ENCODE data around the gene HOXA11. TPM values are rescaled to one million over a fixed set of nuclear protein-coding genes. Genes with fewer than 3 reads are reported as not detected.

The HOXA11 gene
- total RNA-seq, 1 donor from 2014 or later = not detected

- TF ChIP-seq CTCF (IDR thresholded peaks at IDR 0.05; ENCODE audit: unreplicated experiment) = no peak
- Mint-ChIP-seq H3K9me3 (ENCODE audit: unreplicated experiment) (no peaks in the 10 kb centered on the region), H3K27ac (ENCODE audit: unreplicated experiment) (no peak overlapping the region), H3K27me3 (ENCODE audit: unreplicated experiment) (peaks cover 38% of the 10 kb centered on the region), H3K36me3 (ENCODE audit: low read depth, unreplicated experiment) (no peaks in the 10 kb centered on the region), H3K4me3 (ENCODE audit: unreplicated experiment) (no peak overlapping the region), H3K4me1 (ENCODE audit: unreplicated experiment) (peaks cover 37% of the 10 kb centered on the region)
- no peak for DNase-seq (ENCODE audit: low spot score)
Measured at GRCh38 chr7:27172823-27173510, 12.1 kb downstream of the HOXA11 start.

- no peak for DNase-seq (ENCODE audit: low spot score)
- Mint-ChIP-seq H3K27ac (ENCODE audit: unreplicated experiment) (no peak overlapping the region), H3K4me3 (ENCODE audit: unreplicated experiment) (peak overlapping the region; percentile 18), H3K4me1 (ENCODE audit: unreplicated experiment) (peaks cover 42% of the 10 kb centered on the region), H3K27me3 (ENCODE audit: unreplicated experiment) (peaks cover 37% of the 10 kb centered on the region), H3K36me3 (ENCODE audit: low read depth, unreplicated experiment) (no peaks in the 10 kb centered on the region), H3K9me3 (ENCODE audit: unreplicated experiment) (no peaks in the 10 kb centered on the region)
- TF ChIP-seq CTCF (IDR thresholded peaks at IDR 0.05; ENCODE audit: unreplicated experiment) = no peak
Measured at GRCh38 chr7:27172315-27172774, 12.7 kb downstream of the HOXA11 start.

DNA sequence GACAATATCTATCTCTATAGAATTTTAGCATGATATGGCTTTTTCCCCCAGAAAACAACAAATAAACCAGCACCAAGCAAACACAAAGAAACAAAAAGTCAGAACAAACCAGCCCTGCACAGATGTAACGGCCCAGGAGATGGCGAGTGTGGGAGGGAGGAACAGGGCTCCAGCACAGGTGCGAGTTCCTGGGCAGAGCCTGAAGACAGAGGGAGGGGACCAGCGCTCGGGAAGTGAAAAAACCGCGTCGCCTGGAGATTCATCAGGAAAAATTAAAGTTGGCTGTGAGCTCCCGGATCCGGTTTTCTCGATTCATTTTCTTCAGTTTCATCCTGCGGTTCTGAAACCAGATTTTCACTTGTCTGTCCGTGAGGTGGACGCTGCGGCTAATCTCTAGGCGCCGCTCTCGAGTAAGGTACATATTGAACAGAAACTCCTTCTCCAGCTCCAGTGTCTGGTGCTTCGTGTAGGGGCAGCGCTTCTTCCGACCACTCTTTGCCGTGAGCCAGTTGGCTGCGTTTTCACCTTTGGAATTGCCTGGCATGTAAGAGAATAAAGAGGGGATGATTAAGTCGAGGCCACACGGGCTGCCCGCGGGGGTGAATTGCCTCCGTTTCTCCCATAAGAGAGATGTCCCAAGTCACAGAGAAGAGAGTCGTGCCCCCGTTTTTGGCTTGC lies 13.3 kb downstream of the HOXA11 start:
- Mint-ChIP-seq H3K9me3 (ENCODE audit: unreplicated experiment) (no peaks in the 10 kb centered on the region), H3K36me3 (ENCODE audit: low read depth, unreplicated experiment) (no peaks in the 10 kb centered on the region), H3K4me3 (ENCODE audit: unreplicated experiment) (no peak overlapping the region), H3K27ac (ENCODE audit: unreplicated experiment) (no peak overlapping the region), H3K27me3 (ENCODE audit: unreplicated experiment) (peaks cover 37% of the 10 kb centered on the region), H3K4me1 (ENCODE audit: unreplicated experiment) (peaks cover 48% of the 10 kb centered on the region)
- DNase-seq (ENCODE audit: low spot score) = no peak
- TF ChIP-seq CTCF (IDR thresholded peaks at IDR 0.05; ENCODE audit: unreplicated experiment) = no peak

GRCh38 chr7:27171325-27171636 lies 13.8 kb downstream of the HOXA11 start:
- H3K4me1 Mint-ChIP-seq (ENCODE audit: unreplicated experiment) = peaks cover 48% of the 10 kb centered on the region
- H3K27me3 Mint-ChIP-seq (ENCODE audit: unreplicated experiment) = peaks cover 32% of the 10 kb centered on the region
- H3K36me3 Mint-ChIP-seq (ENCODE audit: low read depth, unreplicated experiment) = no peaks in the 10 kb centered on the region
- no peak for TF ChIP-seq CTCF (IDR thresholded peaks at IDR 0.05; ENCODE audit: unreplicated experiment)
- no peak overlapping the region for H3K27ac Mint-ChIP-seq (ENCODE audit: unreplicated experiment)
- no peak overlapping the region for H3K4me3 Mint-ChIP-seq (ENCODE audit: unreplicated experiment)
- no peak for DNase-seq (ENCODE audit: low spot score)
- no peaks in the 10 kb centered on the region for H3K9me3 Mint-ChIP-seq (ENCODE audit: unreplicated experiment)
